SIG-M5 treated with dmso at 0.1 percent for 504 hours (cell line): Measurements from ENCODE around the gene VWA3A.
"Not testable (repeated sequence)": the region's sequence is repeated elsewhere in the genome, so short reads cannot be mapped to it uniquely, and the experiment has no call there.

Source experiments
- DNase-seq: peaks from one replicate; lab custom pipeline; 2025; ENCODE audit not compliant: unreplicated experiment; lab: John Stamatoyannopoulos, UW

The VWA3A gene

GRCh38 chr16:22195695-22196558 lies 103.6 kb downstream of the VWA3A start:
- DNase-seq, result peak; percentile 77

- not testable (repeated sequence) for DNase-seq
Measured at GRCh38 chr16:22196559-22197168, 104.3 kb downstream of the VWA3A start.

GRCh38 chr16:22198547-22199293 lies 106.4 kb downstream of the VWA3A start:
- peak; percentile 34 for DNase-seq

DNA sequence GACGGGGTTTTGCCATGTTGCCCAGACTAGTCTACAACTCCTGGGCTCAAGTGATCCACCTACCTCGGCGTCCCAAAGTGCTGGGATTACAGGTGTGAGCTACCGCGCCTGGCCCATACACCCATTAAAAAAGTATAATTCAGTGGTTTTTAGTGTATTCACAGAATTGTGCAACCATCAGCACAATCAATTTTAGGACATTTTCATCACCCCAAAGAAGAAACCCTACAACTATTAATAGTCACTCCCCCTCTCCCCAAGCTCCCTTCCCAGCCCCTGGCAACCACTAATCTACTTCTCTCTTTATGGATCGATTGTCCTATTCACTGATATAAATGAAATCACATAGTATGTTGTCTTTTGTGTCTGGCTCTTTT lies 109.9 kb downstream of the VWA3A start:
- no peak for DNase-seq

GRCh38 chr16:22203091-22203490 lies 110.8 kb downstream of the VWA3A start:
- no peak for DNase-seq

- no peak for DNase-seq
Measured at GRCh38 chr16:22204091-22204655, 111.8 kb downstream of the VWA3A start.

- no peak for DNase-seq
Measured at GRCh38 chr16:22205577-22206012, 113.3 kb downstream of the VWA3A start.

GRCh38 chr16:22206013-22206841 lies 113.9 kb downstream of the VWA3A start, which contains the start of gene EEF2K:
Gene EEF2K, plus strand, starts transcription at chr16:22206278. Its CDS starts 19,452 bp downstream, at chr16:22225730.
- DNase-seq, result peak; percentile 85
